GM12878 (cell line): ENCODE data around the gene HEXIM2. TPM values are rescaled to one million over a fixed set of nuclear protein-coding genes. Genes with fewer than 3 reads are reported as not detected.

ENCODE experiments used
- ATAC-seq: fragments of 200-7000 bp; cut with Tn5 transposase; 3 replicates; pipeline ENCODE4 v1.9.1; 2020; ENCODE audit warnings: mild to moderate bottlenecking, moderate library complexity
- BruUV-seq: library from RNA; stranded (reverse); fragments of 400-500 nt; replicated peaks from 2 replicates; lab custom pipeline; 2021; lab: Mats Ljungman, UMichigan
- CTCF ChIA-PET: fragments of 300-600 bp; sonication (Branson Sonifier 250); formaldehyde crosslinking; extraction: SDS; loops from one replicate; lab custom pipeline; 2021; ENCODE audit warnings: inconsistent platforms; lab: Yijun Ruan, JAX
- POLR2A ChIA-PET: fragments of 350-600 bp; formaldehyde crosslinking; extraction: SDS; loops from one replicate; lab custom pipeline; 2021; ENCODE audit warnings: inconsistent platforms; lab: Charles Lee
- RAD21 ChIA-PET: fragments of 300-600 bp; sonication (Branson Sonifier 250); formaldehyde crosslinking; loops from one replicate; lab custom pipeline; 2023; ENCODE audit warnings: antibody characterized with exemption; ENCODE audit not compliant: unreplicated experiment; lab: Charles Lee
- SMC1A ChIA-PET: fragments of 300-600 bp; sonication (Branson Sonifier 250); formaldehyde crosslinking; loops from one replicate; lab custom pipeline; 2023; ENCODE audit not compliant: unreplicated experiment, uncharacterized antibody; lab: Charles Lee
- DNase-seq: peaks from one replicate; pipeline ENCODE4 v3.0.0-alpha.2; 2011; ENCODE audit warnings: low read depth, low spot score
- FAIRE-seq: peaks from 3 replicates; lab custom pipeline; 2011; peaks lifted over from hg19 to GRCh38; lab: Jason Lieb, UNC
- H2AFZ ChIP-seq: 2 replicates; pipeline ENCODE4 v1.6.0; 2011; ENCODE audit warnings: low read depth, low read length, control low read depth; ENCODE audit not compliant: control insufficient read depth
- H3K27ac ChIP-seq: 2 replicates; pipeline ENCODE4 v1.5.1; 2011; ENCODE audit warnings: control low read depth; ENCODE audit not compliant: control insufficient read depth, insufficient read depth
- H3K27me3 ChIP-seq, 2 experiments: replicated peaks in 1 of 2; 2 replicates each; pipeline versions ENCODE4 v1.6.0 to v1.6.1; 2011; ENCODE audit warnings: low read length in 1 of 2; ENCODE audit not compliant: control insufficient read depth in 2 of 2, insufficient read depth in 2 of 2
- H3K36me3 ChIP-seq, 2 experiments: 2 replicates each; pipeline ENCODE4 v1.5.1; 2011; ENCODE audit warnings: low read length in 1 of 2; ENCODE audit not compliant: control insufficient read depth in 2 of 2, insufficient read depth in 2 of 2
- H3K4me1 ChIP-seq: 2 replicates; pipeline ENCODE4 v1.6.1; 2011; ENCODE audit warnings: mild to moderate bottlenecking, low read length, moderate library complexity, mixed read lengths; ENCODE audit not compliant: control insufficient read depth, insufficient read depth
- H3K4me2 ChIP-seq: 2 replicates; pipeline ENCODE4 v1.6.0; 2011; ENCODE audit warnings: control low read depth; ENCODE audit not compliant: control insufficient read depth, insufficient read depth
- H3K4me3 ChIP-seq: fragments of 200-600 bp; sonication (generic); 2 replicates; pipeline ENCODE4 v1.5.1; 2016
- H3K79me2 ChIP-seq: 2 replicates; pipeline ENCODE4 v1.6.0; 2011; ENCODE audit warnings: low read length; ENCODE audit not compliant: control insufficient read depth, insufficient read depth
- H3K9ac ChIP-seq: 2 replicates; pipeline ENCODE4 v1.8.0; 2011; ENCODE audit warnings: low read length, control low read depth, mixed read lengths; ENCODE audit not compliant: control insufficient read depth, insufficient read depth
- H3K9me3 ChIP-seq: replicated peaks from 3 replicates; pipeline ENCODE4 v1.5.1; 2011; ENCODE audit warnings: mild to moderate bottlenecking, low read length; ENCODE audit not compliant: control insufficient read depth, insufficient read depth
- H4K20me1 ChIP-seq: 2 replicates; pipeline ENCODE4 v1.6.0; 2011; ENCODE audit not compliant: control insufficient read depth, insufficient read depth
- BMI1 ChIP-seq: fragments of 450-650 bp; IDR thresholded peaks from 2 replicates; pipeline ENCODE4 v1.6.1; 2016; ENCODE audit warnings: mild to moderate bottlenecking, moderate library complexity, borderline replicate concordance
- E2F8 ChIP-seq: fragments of 450-650 bp; IDR thresholded peaks from 2 replicates; pipeline ENCODE4 v1.6.1; 2018; ENCODE audit warnings: mild to moderate bottlenecking, low read depth, moderate library complexity; ENCODE audit not compliant: partially characterized antibody
- ETV6 ChIP-seq, 2 experiments: fragments of 450-650 bp in 1 of 2; IDR thresholded peaks in 1 of 2; conservative IDR thresholded peaks in 1 of 2; 2 replicates each; pipeline ENCODE4 v1.6.1; 2014; ENCODE audit warnings: antibody characterized with exemption in 1 of 2, borderline replicate concordance in 1 of 2, low read depth in 1 of 2, mild to moderate bottlenecking in 1 of 2, moderate library complexity in 1 of 2
- HDGF ChIP-seq: fragments of 450-650 bp; IDR thresholded peaks from 2 replicates; pipeline ENCODE4 v1.6.1; 2016; ENCODE audit warnings: antibody characterized with exemption
- IKZF1 ChIP-seq: fragments of 450-650 bp; conservative IDR thresholded peaks from 2 replicates; pipeline ENCODE4 v1.6.1; 2017; ENCODE audit warnings: antibody characterized with exemption, mild to moderate bottlenecking
- IRF4 ChIP-seq: IDR thresholded peaks from 2 replicates; pipeline ENCODE4 v1.6.1; 2011; ENCODE audit warnings: low read depth, low read length
- KDM1A ChIP-seq: fragments of 200-600 bp; sonication (generic); IDR thresholded peaks from 2 replicates; pipeline ENCODE4 v1.6.1; 2016; ENCODE audit warnings: borderline replicate concordance
- RAD21 ChIP-seq: IDR thresholded peaks from 2 replicates; pipeline ENCODE4 v1.6.1; 2011; ENCODE audit warnings: mild to moderate bottlenecking, low read depth, low read length, moderate library complexity; ENCODE audit not compliant: insufficient read depth
- SKIL ChIP-seq: fragments of 450-650 bp; IDR thresholded peaks from 2 replicates; pipeline ENCODE4 v1.6.1; 2017; ENCODE audit warnings: mild to moderate bottlenecking, low read depth, inconsistent platforms; ENCODE audit not compliant: poor library complexity, severe bottlenecking
- TCF7 ChIP-seq: IDR thresholded peaks from 2 replicates; pipeline ENCODE4 v1.6.1; 2014; ENCODE audit warnings: antibody characterized with exemption, borderline replicate concordance
- WRNIP1 ChIP-seq: IDR thresholded peaks from 2 replicates; pipeline ENCODE4 v1.6.1; 2011; ENCODE audit warnings: low read depth, low read length, improper control_type of control experiment, borderline replicate concordance
- WGBS: methylation state at CpG from one replicate; pipeline ENCODE4 v1.1.6; 2016; ENCODE audit warnings: low lambda C conversion rate; ENCODE audit not compliant: insufficient replicate concordance, insufficient coverage; ENCODE audit errors: missing lambda C conversion rate; 5-methylcytosine and 5-hydroxymethylcytosine counted together
- in situ Hi-C: fragments of 300-500 bp; cut with MboI; formaldehyde crosslinking; loops from 9 replicates; pipeline ENCODE4 v1.14.3; 2018; ENCODE audit warnings: mixed read lengths
- intact Hi-C: fragments of 100-400 bp; cut with micrococcal nuclease; formaldehyde crosslinking; loops from one replicate; pipeline ENCODE4 v1.14.2; 2022; ENCODE audit not compliant: unreplicated experiment
- polyA plus RNA-seq, 11 experiments: library from polyadenylated mRNA; depleted of rRNA in 4 of 11; unstranded in 6 of 11; stranded (reverse) in 5 of 11; fragments of >200 nt; fragmentation: Nextera tagmentation in 4 of 11; fragmentation: Illumina TruSeq in 1 of 11; extraction: Ambion mirVana in 4 of 11; extraction: Trizol in 1 of 11; gene quantifications; 1 replicate in 1 of 11; 2 replicates in 10 of 11; pipeline versions ENCODE4 v1.2.1 to v1.2.3, GENCODE V29; 2011 to 2016; ENCODE audit warnings: inconsistent platforms in 2 of 11, missing spikeins in 2 of 11, low read depth in 1 of 11
- total RNA-seq, 4 experiments: library from RNA; depleted of rRNA in 3 of 4; stranded (reverse); fragments of >200 nt in 3 of 4; fragmentation: Illumina TruSeq in 1 of 4; extraction: Trizol in 1 of 4; gene quantifications; 2 replicates each; pipeline versions ENCODE4 v1.2.1 to v1.2.3, GENCODE V29; 2013 to 2021

Gene HEXIM2
- total and polyA plus RNA-seq, 10 of the 15 experiments (the other 5 are each of a cell fraction or from before 2014, with no cell fraction given), result 0.10 to 10.3 (median 6.4) TPM

DNA sequence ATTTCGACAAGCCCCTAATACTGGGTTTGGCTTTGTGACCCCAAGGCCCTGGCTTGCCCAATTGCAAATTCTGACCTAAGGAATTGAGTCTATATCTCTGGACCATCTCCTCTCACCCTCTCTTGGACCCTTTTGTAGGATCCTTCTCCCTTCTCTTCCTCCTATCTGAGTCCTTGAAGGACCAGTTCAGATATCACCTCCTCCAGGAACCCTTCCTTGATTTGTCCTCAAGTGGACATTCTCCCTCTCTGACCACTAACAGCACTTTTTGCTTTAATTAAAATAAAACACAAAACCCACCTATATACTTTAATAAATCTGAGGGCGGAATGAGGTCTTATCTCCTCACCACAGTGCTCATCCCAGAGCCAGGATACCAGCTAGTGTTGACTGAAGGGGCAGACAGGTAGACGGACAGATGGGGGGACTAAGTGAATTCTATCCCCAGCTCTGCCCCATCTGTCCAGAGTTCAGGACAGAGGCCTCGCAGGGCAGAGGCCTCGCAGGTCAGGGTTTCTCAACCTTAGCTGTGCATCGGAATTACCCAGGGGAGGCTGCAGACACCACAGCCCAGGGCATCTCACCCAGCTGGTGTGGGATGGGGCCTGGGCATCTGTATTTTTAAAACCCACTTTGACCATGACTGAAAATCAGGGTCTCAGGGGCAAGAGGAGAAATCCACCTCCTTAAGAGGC is 38.5 kb upstream of the HEXIM2 start:
- no peaks in the 10 kb centered on the region for H4K20me1 ChIP-seq
- ChIA-PET RAD21 (interaction anchor here (0.9 kb wide), 1 partner anchor 12 kb away, joined by 3 read pairs; the partner anchor contains the start of gene ACBD4), SMC1A (interaction anchor here (0.5 kb wide), 1 partner anchor 154 kb away, joined by 3 read pairs; no protein-coding TSS in a partner anchor), POLR2A (interaction anchor here (0.5 to 0.7 kb wide), 2 partner anchors 119 to 203 kb away, joined by 3 read pairs; no protein-coding TSS in a partner anchor), CTCF (interaction anchor here (3.0 kb wide), 1 partner anchor 12 kb away, joined by 11 read pairs; the partner anchor contains the start of gene ACBD4)
- no peak overlapping the region for H3K27ac ChIP-seq
- H3K4me1 ChIP-seq, result no peaks in the 10 kb centered on the region
- TF ChIP-seq E2F8 (no peak), RAD21 (no peak), SKIL (no peak), IKZF1 (no peak), IRF4 (no peak), TCF7 (no peak), BMI1 (no peak), ETV6 (conservative IDR thresholded peaks at IDR 0.05 in 1 of 2, IDR thresholded peaks at IDR 0.05 in 1 of 2; ENCODE audit: borderline replicate concordance in 1 of 2, low read depth in 1 of 2) (no peak), HDGF (no peak), KDM1A (no peak), WRNIP1 (no peak)
- H3K4me2 ChIP-seq, result no peak overlapping the region
- H3K4me3 ChIP-seq, result no peak overlapping the region
- H3K9me3 ChIP-seq, result no peaks in the 10 kb centered on the region
- BruUV-seq, result no TSS peak
- H3K27me3 ChIP-seq, result no peaks in the 10 kb centered on the region
- WGBS, result 26% methylated on average over 6 of the region's 6 CpGs
- FAIRE-seq, result no peak
- H2AFZ ChIP-seq, result no peak overlapping the region
- in situ Hi-C loops (loop anchor here (10.0 kb wide), 1 partner anchor 348 kb away; no protein-coding TSS in a partner anchor), intact Hi-C loops (no loop called here)
- ATAC-seq, result no peak
- no peaks in the 10 kb centered on the region for H3K79me2 ChIP-seq
- H3K9ac ChIP-seq, result no peak overlapping the region
- no peak for DNase-seq
- no peaks in the 10 kb centered on the region for H3K36me3 ChIP-seq
